GM19395 (cell line): ENCODE data around the gene NUDT16L1.
"Not testable (repeated sequence)": the region's sequence is repeated elsewhere in the genome, so short reads cannot be mapped to it uniquely, and the experiment has no call there.

Experiments
- ATAC-seq: cut with Tn5 transposase; IDR thresholded peaks from one replicate; pipeline ENCODE4 v1.9.1; 2021; ENCODE audit warnings: mild to moderate bottlenecking, moderate library complexity; ENCODE audit not compliant: unreplicated experiment

NUDT16L1 gene

DNA sequence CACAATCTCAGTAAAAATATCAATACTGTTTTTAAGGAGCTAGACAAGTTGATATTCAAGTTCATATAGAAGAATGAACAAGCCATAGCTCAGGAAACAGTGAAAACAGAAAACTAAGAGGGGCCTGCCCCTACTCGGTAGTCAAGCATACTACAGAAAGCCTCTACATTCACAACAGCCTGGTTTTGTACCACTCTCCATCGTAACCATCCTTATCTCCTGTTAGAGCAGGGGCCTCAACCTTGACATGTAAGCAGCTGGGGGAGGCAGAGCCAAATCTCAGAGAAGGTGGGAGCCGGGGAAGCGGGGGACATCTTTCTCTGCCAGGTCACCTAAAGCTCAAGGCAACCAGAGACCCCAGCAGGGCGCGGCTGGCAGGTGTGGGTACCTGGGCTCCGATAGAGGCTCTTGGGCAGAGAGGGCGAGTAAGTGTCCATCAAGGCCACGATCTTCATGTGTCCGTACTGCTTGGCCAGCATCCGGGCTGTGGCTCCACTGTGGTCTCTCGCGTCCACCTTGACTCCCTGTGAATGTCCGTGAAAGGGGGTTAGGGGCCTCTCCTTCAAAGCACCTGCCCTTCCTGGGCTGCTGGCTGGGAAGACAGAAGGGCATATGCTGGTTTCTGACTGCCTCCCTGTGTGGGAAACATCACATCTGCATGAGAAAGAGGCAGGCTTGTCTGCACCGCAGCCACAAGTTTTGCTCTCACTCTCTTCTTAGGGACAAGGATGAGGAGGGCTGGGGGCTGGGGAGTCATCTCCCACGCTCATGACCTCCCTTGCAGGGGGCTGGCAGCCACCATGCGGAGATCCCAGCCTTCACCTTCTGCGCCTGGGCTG is 20.5 kb downstream of the NUDT16L1 start:
- no peak for ATAC-seq

DNA sequence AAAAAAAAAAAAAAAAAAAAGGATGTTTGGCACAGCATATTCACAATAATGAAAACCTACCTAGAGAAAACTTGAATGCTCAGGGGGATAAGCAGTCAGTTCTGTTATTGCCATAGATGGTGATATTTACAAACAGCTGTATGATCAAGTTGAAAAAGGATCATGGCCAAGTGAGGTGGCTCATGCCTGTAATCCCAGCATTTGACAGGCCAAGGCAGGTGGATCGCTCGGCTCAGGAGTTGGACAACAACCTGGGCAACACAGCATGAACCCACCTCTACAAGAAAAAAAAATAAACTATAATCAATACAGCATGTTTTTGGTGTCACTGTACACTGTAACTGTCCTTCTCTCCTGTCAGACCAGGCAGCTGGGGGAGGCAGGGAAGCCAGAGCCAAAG is 21.6 kb downstream of the NUDT16L1 start:
- no peak for ATAC-seq

GRCh38 chr16:4718466-4718865 is 25.1 kb downstream of the NUDT16L1 start:
- no peak for ATAC-seq

DNA sequence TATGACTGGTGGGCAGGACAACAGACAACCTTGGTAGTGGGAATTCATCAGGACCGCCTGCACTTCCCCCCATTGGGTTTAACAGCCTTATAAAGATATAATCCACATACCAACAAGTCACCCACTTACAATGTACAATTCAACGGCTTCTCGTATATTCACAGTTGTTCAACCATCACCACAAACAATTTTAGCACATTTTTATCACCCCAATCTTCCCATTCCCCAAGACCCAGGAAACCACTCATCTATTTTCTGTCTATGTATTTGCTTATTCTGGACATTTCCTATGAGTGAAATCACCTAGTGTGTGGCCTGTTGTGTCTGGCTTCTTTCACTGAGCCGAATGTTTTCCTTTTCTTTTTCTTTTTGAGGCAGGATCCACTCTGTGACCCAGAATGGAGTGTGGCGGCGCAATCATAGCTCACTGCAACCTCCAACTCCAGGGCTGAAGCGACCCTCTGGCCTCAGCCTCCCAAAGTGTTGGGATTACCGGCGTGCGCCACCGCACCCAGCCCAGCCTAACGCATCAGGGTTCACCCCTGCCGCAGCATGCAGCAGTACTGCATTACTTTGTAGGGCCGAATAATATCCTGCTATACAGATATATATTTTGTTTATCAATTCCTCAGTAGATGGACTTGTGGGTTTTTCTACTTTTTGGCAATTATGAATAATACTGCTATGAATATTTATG is 29.9 kb downstream of the NUDT16L1 start:
- ATAC-seq: no peak

DNA sequence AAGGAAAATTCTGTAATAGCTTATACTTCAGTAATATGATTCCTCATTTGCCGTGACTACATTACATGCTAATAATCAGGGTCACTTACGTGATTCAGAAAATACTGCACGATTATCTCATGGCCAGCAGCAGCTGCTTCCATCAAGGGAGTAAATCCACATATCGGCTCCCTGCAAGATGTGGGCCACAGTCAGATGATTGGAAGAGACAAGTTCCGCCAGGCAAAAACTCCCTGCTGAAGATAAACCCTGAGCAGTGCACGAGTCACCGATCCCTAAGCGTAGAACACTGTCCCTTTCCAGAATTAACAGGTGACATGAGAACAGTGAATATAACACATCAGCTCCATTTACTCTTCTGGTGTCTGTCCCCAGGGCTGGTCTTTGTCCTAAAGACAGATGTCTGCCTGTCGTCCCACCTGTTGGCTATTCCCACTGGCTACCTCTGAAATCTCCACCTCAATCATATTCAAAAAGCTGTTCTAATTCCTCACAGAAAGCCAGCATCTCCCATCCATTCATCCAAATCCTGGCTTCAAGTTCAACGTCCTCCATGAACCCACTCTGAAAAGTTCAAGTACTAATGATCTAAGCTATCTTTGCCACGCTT is 31.4 kb downstream of the NUDT16L1 start:
- ATAC-seq: no peak

- no peak for ATAC-seq
Observed at GRCh38 chr16:4726616-4727015, 33.3 kb downstream of the NUDT16L1 start.

DNA sequence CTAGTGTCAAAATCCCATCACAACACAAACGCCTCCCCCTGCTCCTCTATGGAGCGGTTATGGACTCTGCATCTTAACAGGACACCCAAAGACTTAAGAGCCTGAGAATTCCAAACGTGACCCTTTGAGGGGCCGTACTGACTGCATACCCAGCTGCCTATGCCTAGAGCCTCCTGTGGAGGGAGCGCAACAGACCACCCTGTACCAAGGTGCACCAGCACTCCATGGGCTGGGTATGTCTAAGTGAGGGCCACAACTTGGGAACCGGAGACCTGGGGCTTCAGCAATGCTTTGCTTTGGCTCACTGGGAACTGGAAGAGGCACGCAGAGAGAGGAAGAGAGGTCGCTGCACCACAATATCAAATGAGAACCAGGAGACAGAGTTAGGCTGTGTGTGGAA is 35.3 kb downstream of the NUDT16L1 start:
- no peak for ATAC-seq

DNA sequence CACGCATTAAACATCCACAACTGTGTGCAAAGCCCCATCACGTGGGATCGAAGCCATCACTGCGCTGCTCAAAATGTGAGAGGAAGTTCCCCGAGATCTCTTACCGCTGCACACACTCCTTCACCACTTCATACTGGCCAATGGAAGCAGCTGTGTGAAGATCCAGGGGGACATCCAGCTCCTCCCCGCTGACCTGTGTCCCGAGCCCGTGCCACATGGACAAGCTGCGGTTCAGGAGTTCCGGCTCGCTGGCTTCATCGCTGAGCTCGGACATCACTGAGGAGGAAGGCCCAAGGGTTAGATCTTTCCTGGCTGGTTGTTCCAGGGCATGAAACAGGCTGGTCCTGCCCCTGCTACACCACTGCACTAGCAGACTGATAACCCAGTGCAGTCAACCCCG is 36.5 kb downstream of the NUDT16L1 start:
- ATAC-seq: no peak

DNA sequence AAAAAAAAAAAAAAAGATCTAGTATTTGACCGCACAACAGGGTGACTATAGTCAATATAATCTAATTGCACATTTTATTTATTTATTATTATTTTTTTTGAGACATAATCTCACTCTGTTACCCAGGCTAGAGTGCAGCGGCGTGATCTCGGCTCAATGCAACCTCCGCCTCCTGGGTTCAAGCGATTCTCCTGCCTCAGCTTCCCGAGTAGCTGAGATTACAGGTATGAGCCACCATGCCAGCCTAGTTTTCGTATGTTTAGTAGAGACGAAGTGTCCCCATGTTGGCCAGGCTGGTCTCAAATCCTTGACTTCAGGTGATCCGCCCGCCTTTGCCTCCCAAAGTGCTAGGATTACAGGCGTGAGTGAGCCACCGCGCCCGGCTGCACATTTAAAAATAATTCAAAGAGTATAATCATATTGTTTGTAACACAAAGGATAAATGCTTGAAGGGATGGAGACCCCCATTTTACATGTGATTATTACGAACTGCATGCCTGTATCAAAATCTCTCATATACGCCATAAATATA is 39.9 kb downstream of the NUDT16L1 start:
- no peak for ATAC-seq

- peak; percentile 12 for ATAC-seq
Observed at GRCh38 chr16:4733747-4734062, 40.3 kb downstream of the NUDT16L1 start.

GRCh38 chr16:4734063-4734729 is 40.8 kb downstream of the NUDT16L1 start, which contains the start of the genes ANKS3 and DNAAF8:
Gene ANKS3, minus strand, starts transcription at chr16:4734271. Its CDS starts 4,122 bp downstream, at chr16:4730149.
Gene DNAAF8, plus strand, starts transcription at chr16:4734537. Its CDS starts 1,978 bp downstream, at chr16:4736515.
- ATAC-seq: peak; percentile 79

- ATAC-seq: peak; percentile 63
Observed at GRCh38 chr16:4734730-4735535, 41.6 kb downstream of the NUDT16L1 start.

- ATAC-seq: no peak
Observed at GRCh38 chr16:4736546-4736945, 43.2 kb downstream of the NUDT16L1 start.

- no peak for ATAC-seq
Observed at GRCh38 chr16:4737545-4737944, 44.2 kb downstream of the NUDT16L1 start.

GRCh38 chr16:4738370-4738769 is 45.0 kb downstream of the NUDT16L1 start:
- ATAC-seq: not testable (repeated sequence)

DNA sequence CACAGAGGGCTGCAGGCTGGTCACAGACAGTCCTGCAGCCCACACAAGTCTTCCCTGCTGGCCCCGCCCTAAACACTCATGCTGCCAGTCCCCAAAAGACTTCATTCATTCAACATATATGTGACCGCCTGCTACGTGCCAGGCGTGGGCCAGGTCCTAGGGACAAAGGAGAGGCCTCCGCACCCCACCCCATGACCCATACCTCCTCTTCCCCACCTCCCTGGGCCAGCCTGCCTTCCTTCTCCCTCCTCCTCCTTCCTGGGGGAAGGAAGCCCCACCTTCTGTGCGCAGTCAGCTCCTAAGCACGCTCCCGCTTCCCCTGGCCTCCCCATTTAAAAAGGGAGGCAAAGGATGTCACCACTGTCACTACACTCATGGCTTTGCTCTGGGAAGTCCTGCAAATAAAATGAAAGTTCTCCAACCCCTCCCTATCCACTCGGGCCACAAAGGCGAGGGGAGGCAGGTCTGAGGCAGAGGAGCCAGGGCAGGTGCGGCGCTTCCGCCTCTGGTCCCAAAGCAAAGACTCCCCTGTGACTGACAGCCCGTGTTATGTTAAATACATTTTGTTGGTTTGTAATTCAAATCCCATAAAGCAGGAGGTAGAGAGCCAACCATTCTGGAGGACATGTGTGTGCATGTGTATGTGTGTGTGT is 50.0 kb downstream of the NUDT16L1 start:
- no peak for ATAC-seq

- ATAC-seq: no peak
Observed at GRCh38 chr16:4744555-4745273, 51.4 kb downstream of the NUDT16L1 start.

GRCh38 chr16:4745274-4745569 is 51.9 kb downstream of the NUDT16L1 start:
- ATAC-seq: no peak
